22Rv1 (cell line): ENCODE results near the gene UBE2G1.

Source experiments
- CTCF ChIP-seq: fragments of 450-650 bp; IDR thresholded peaks from 2 replicates; pipeline ENCODE4 v1.5.1; 2017; ENCODE audit warnings: mild to moderate bottlenecking
- ZFX ChIP-seq: fragments of 450-650 bp; IDR thresholded peaks from 2 replicates; pipeline ENCODE4 v1.6.1; 2017; ENCODE audit warnings: antibody characterized with exemption, borderline replicate concordance

GRCh38 chr17:4345581-4346252, 20.8 kb downstream of the UBE2G1 start:
- TF ChIP-seq CTCF: no peak
- no peak for TF ChIP-seq ZFX
